Measurements from ENCODE around the gene NTM. TPM values are rescaled to one million over a fixed set of nuclear protein-coding genes. Genes with fewer than 3 reads are reported as not detected.

NTM gene
- total RNA-seq, 1 donor from 2014 or later = not detected

DNA sequence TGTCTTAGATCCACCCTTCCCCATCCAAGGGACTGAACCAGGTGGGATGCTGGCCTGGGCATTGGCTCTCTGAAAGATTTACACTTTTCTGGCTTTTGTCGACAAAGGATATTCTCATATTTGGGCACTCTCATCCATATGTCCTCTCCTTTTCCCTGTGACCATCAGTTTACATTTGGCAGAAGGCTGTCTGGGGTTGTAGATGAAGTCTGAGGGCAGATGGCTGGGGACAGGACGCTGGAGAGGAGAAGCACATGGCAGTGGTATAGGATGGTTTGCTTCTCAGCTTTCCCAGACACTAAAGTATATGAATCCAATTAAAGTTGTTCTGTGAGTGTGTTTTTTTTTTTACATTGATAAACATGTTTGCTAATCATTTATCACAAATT, 757.5 kb downstream of the NTM start:
- Mint-ChIP-seq H3K27ac (no peak overlapping the region), H3K27me3 (no peaks in the 10 kb centered on the region), H3K4me1 (no peaks in the 10 kb centered on the region), H3K4me3 (no peak overlapping the region), H3K36me3 (ENCODE audit: low read depth) (no peaks in the 10 kb centered on the region), H3K9me3 (no peaks in the 10 kb centered on the region)
- DNase-seq (no peak), ATAC-seq (ENCODE audit: low read depth) (no peak)
- POLR2A ChIA-PET = no interaction called here
- CTCF ChIA-PET = no interaction called here
- intact Hi-C loops (cut with micrococcal nuclease) = no loop called here
- TF ChIP-seq, protein P1, sequence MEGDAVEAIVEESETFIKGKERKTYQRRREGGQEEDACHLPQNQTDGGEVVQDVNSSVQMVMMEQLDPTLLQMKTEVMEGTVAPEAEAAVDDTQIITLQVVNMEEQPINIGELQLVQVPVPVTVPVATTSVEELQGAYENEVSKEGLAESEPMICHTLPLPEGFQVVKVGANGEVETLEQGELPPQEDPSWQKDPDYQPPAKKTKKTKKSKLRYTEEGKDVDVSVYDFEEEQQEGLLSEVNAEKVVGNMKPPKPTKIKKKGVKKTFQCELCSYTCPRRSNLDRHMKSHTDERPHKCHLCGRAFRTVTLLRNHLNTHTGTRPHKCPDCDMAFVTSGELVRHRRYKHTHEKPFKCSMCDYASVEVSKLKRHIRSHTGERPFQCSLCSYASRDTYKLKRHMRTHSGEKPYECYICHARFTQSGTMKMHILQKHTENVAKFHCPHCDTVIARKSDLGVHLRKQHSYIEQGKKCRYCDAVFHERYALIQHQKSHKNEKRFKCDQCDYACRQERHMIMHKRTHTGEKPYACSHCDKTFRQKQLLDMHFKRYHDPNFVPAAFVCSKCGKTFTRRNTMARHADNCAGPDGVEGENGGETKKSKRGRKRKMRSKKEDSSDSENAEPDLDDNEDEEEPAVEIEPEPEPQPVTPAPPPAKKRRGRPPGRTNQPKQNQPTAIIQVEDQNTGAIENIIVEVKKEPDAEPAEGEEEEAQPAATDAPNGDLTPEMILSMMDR (IDR thresholded peaks at IDR 0.05) = no peak

DNA sequence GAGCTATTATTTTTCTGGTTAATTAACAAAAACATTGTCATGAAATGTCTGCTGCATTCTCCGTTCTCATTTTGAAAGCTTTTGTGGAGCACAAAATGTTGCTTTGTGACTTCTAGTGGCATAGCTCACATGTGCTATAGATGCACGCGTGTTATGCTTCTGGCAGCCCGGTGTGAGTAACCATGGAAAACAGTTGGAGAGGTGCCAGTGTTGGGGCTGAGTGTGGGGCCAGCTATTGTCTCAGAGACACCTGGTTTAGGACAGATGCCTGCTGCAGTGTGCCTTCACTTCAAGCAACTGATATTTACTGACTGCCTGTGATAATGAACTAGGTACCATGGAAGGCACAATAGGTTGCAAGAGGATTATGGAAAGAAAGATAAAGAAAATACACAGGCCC, 760.6 kb downstream of the NTM start:
- ATAC-seq (ENCODE audit: low read depth) = no peak
- H3K36me3 Mint-ChIP-seq (ENCODE audit: low read depth) = no peaks in the 10 kb centered on the region
- no peaks in the 10 kb centered on the region for H3K4me1 Mint-ChIP-seq
- H3K4me3 Mint-ChIP-seq = no peak overlapping the region
- no peak overlapping the region for H3K27ac Mint-ChIP-seq
- no peaks in the 10 kb centered on the region for H3K27me3 Mint-ChIP-seq
- ChIA-PET POLR2A (no interaction called here), CTCF (no interaction called here)
- H3K9me3 Mint-ChIP-seq = no peaks in the 10 kb centered on the region
- no peak for DNase-seq
- intact Hi-C loops (cut with micrococcal nuclease) = no loop called here
- TF ChIP-seq, protein P1 (IDR thresholded peaks at IDR 0.05) = no peak

DNA sequence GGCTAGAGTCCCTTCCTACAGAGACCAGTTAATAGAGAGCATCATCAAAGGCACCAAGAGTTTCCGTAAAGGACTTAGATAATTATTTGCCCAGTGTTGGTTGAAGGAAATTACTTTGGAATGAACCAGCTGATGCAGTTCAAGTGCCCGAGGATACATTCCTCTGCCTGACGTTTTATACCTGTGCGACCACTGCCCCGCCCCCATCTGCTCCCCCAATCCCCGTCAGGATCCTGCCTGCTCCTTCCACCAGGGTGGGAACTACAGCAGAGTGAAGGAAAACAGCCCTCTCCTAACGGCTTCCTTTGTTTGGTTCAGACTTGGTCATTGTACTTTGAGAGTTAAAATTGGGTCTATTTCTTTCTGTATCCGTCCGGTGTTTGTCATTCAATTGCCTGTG, 761.5 kb downstream of the NTM start:
- CTCF ChIA-PET = no interaction called here
- no peaks in the 10 kb centered on the region for H3K36me3 Mint-ChIP-seq (ENCODE audit: low read depth)
- intact Hi-C loops (cut with micrococcal nuclease) = no loop called here

DNA sequence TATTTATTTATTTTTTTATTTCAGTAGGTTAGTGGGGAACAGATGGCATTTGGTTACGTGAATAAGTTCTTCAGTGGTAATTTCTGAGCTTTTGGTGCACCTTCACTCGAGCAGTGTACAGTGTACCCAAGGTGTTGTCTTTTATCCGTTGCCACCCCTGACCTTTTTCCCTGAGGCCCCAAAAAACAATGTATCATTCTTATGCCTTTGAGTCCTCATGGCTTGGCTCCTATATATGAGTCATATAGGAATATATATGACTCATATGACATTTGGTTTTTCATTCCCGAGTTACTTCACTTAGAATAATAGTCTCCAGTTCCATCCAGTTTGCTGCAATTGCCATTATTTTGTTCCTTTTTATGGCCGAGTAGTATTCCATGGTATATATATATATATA, 763.9 kb downstream of the NTM start:
- ChIA-PET POLR2A (no interaction called here), CTCF (no interaction called here)
- no peak for DNase-seq
- ATAC-seq (ENCODE audit: low read depth) = no peak
- TF ChIP-seq, protein P1 (IDR thresholded peaks at IDR 0.05) = no peak
- Mint-ChIP-seq H3K4me1 (no peaks in the 10 kb centered on the region), H3K9me3 (no peaks in the 10 kb centered on the region), H3K27me3 (no peaks in the 10 kb centered on the region), H3K4me3 (no peak overlapping the region), H3K36me3 (ENCODE audit: low read depth) (no peaks in the 10 kb centered on the region), H3K27ac (no peak overlapping the region)
- intact Hi-C loops (cut with micrococcal nuclease) = no loop called here

More for the DNA sequence above, 761.5 kb downstream of the NTM start:
- Mint-ChIP-seq H3K4me1 (no peaks in the 10 kb centered on the region), H3K27me3 (no peaks in the 10 kb centered on the region), H3K4me3 (no peak overlapping the region), H3K9me3 (no peaks in the 10 kb centered on the region), H3K27ac (no peak overlapping the region)
- POLR2A ChIA-PET = no interaction called here
- ATAC-seq (ENCODE audit: low read depth) (no peak), DNase-seq (no peak)
- TF ChIP-seq, protein P1 (IDR thresholded peaks at IDR 0.05) = no peak

DNA sequence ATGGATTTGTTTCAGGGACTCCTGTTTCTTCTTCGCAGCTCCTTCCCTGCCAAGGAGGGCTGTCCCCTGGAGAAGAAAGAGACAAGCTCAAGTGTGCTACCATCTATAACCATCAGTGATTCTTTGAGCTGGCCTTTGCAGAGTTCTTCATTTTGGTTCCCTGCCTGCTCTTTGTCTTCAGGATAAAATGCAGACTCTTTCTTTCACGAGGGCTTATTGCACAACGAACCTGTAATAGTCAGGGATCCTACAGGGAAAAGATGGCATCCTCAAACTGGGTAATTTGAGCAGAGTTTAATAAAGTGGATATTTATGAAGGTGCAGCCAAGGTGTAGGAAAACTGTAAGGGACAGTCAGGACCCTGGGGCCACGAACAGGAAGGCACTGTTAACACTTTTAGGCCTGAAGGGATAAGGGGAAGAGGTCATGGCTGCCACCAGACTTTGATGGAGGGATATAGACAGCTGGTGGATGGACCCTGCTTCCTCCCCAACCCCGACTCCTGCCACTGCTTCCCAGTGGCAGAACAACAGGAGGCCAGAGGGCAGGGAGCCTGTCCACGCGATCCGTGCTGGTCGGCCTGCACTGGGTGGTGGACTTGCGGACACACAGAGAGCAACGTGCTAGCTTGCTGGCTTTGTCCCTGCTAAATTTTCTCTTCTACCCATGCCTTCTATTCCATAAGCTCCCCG, 767.0 kb downstream of the NTM start:
- Mint-ChIP-seq H3K27me3 (no peaks in the 10 kb centered on the region), H3K9me3 (peaks cover 2% of the 10 kb centered on the region), H3K27ac (no peak overlapping the region), H3K4me1 (no peaks in the 10 kb centered on the region), H3K4me3 (no peak overlapping the region), H3K36me3 (ENCODE audit: low read depth) (no peaks in the 10 kb centered on the region)
- CTCF ChIA-PET = no interaction called here
- POLR2A ChIA-PET = no interaction called here
- ATAC-seq (ENCODE audit: low read depth) (no peak), DNase-seq (no peak)
- intact Hi-C loops (cut with micrococcal nuclease) = no loop called here
- TF ChIP-seq, protein P1 (IDR thresholded peaks at IDR 0.05) = no peak
